Stimulated activated naive CD4-positive, alpha-beta T cell treated with Interleukin-2 at 50 U/mL for 16 hours (primary cell): Measurements from ENCODE around the gene PARD3B.

Source experiments
- DNase-seq: peaks from one replicate; lab custom pipeline; 2025; lab: John Stamatoyannopoulos, UW

Gene PARD3B

GRCh38 chr2:205556841-205557539 is 1011.7 kb downstream of the PARD3B start:
- DNase-seq: no peak

GRCh38 chr2:205557873-205558272 is 1012.6 kb downstream of the PARD3B start:
- DNase-seq: no peak

- no peak for DNase-seq
Observed at GRCh38 chr2:205561441-205561840, 1016.2 kb downstream of the PARD3B start.

- DNase-seq: no peak
Observed at GRCh38 chr2:205563646-205564045, 1018.4 kb downstream of the PARD3B start.

GRCh38 chr2:205564346-205565141 is 1019.3 kb downstream of the PARD3B start:
- DNase-seq: no peak

GRCh38 chr2:205565142-205565522 is 1019.9 kb downstream of the PARD3B start:
- DNase-seq: no peak

- DNase-seq: no peak
Observed at GRCh38 chr2:205566606-205567168, 1021.4 kb downstream of the PARD3B start.

GRCh38 chr2:205568620-205569019 is 1023.3 kb downstream of the PARD3B start:
- DNase-seq: no peak

- DNase-seq: no peak
Observed at GRCh38 chr2:205570648-205571047, 1025.4 kb downstream of the PARD3B start.

- no peak for DNase-seq
Observed at GRCh38 chr2:205571360-205571959, 1026.2 kb downstream of the PARD3B start.

- no peak for DNase-seq
Observed at GRCh38 chr2:205574001-205574400, 1028.7 kb downstream of the PARD3B start.

GRCh38 chr2:205579335-205579734 is 1034.1 kb downstream of the PARD3B start:
- DNase-seq: no peak

- no peak for DNase-seq
Observed at GRCh38 chr2:205580212-205580987, 1035.1 kb downstream of the PARD3B start.

GRCh38 chr2:205582366-205582765 is 1037.1 kb downstream of the PARD3B start:
- DNase-seq: no peak

- DNase-seq: no peak
Observed at GRCh38 chr2:205585449-205586383, 1040.4 kb downstream of the PARD3B start.

- DNase-seq: no peak
Observed at GRCh38 chr2:205586626-205587025, 1041.4 kb downstream of the PARD3B start.

- no peak for DNase-seq
Observed at GRCh38 chr2:205589479-205589878, 1044.2 kb downstream of the PARD3B start.

- no peak for DNase-seq
Observed at GRCh38 chr2:205590759-205591158, 1045.5 kb downstream of the PARD3B start.

GRCh38 chr2:205593891-205594290 is 1048.6 kb downstream of the PARD3B start:
- no peak for DNase-seq

- no peak for DNase-seq
Observed at GRCh38 chr2:205596581-205596980, 1051.3 kb downstream of the PARD3B start.
